OCI-LY1 (cell line): ENCODE data around the gene IGLL5.

ENCODE experiments used
- CTCF ChIP-seq: fragments of 200-600 bp; sonication (generic), shearing (Covaris generic); IDR thresholded peaks from 2 replicates; pipeline ENCODE4 v1.5.1; 2017; ENCODE audit warnings: mild to moderate bottlenecking, antibody characterized with exemption, low read length, moderate library complexity, mixed read lengths
- EZH2 ChIP-seq: fragments of 200-600 bp; sonication (generic), shearing (Covaris generic); IDR thresholded peaks from 2 replicates; pipeline ENCODE4 v1.8.0; 2017; ENCODE audit warnings: borderline replicate concordance, mixed run types, mild to moderate bottlenecking, antibody characterized with exemption, low read length, moderate library complexity, mixed read lengths

GRCh38 chr22:22855085-22855484 is 32.5 kb upstream of the IGLL5 start:
- TF ChIP-seq CTCF (no peak), EZH2 (no peak)
